PFSK-1 (cell line): ENCODE data around the gene GABRA6.

Source experiments
- POLR2AphosphoS5 ChIP-seq: IDR thresholded peaks from 2 replicates; pipeline ENCODE4 v1.6.1; 2012; ENCODE audit warnings: low read depth, mild to moderate bottlenecking, control low read depth, low read length, moderate library complexity
- TF ChIP-seq, protein P1 (sequence below), 2 experiments: IDR thresholded peaks; 2 replicates each; pipeline versions ENCODE4 v1.6.1 to v1.8.0; 2011 to 2012; ENCODE audit warnings: low read depth in 2 of 2, low read length in 2 of 2, control low read depth in 1 of 2, inconsistent platforms in 1 of 2, mild to moderate bottlenecking in 1 of 2, moderate library complexity in 1 of 2; ENCODE audit not compliant: insufficient read depth in 1 of 2

- TF ChIP-seq, protein P1, sequence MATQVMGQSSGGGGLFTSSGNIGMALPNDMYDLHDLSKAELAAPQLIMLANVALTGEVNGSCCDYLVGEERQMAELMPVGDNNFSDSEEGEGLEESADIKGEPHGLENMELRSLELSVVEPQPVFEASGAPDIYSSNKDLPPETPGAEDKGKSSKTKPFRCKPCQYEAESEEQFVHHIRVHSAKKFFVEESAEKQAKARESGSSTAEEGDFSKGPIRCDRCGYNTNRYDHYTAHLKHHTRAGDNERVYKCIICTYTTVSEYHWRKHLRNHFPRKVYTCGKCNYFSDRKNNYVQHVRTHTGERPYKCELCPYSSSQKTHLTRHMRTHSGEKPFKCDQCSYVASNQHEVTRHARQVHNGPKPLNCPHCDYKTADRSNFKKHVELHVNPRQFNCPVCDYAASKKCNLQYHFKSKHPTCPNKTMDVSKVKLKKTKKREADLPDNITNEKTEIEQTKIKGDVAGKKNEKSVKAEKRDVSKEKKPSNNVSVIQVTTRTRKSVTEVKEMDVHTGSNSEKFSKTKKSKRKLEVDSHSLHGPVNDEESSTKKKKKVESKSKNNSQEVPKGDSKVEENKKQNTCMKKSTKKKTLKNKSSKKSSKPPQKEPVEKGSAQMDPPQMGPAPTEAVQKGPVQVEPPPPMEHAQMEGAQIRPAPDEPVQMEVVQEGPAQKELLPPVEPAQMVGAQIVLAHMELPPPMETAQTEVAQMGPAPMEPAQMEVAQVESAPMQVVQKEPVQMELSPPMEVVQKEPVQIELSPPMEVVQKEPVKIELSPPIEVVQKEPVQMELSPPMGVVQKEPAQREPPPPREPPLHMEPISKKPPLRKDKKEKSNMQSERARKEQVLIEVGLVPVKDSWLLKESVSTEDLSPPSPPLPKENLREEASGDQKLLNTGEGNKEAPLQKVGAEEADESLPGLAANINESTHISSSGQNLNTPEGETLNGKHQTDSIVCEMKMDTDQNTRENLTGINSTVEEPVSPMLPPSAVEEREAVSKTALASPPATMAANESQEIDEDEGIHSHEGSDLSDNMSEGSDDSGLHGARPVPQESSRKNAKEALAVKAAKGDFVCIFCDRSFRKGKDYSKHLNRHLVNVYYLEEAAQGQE (IDR thresholded peaks at IDR 0.05; ENCODE audit: insufficient read depth in 1 of 2, low read depth in 2 of 2, low read length in 2 of 2): no peak
- no peak for TF ChIP-seq POLR2AphosphoS5
Measured at GRCh38 chr5:161641444-161641843, 44.1 kb upstream of the GABRA6 start.
